BJ (cell line): ENCODE measurements around the gene BTBD3. TPM values are rescaled to one million over a fixed set of nuclear protein-coding genes. Genes with fewer than 3 reads are reported as not detected.

ENCODE experiments used
- CTCF ChIA-PET: fragments of 350-600 bp; formaldehyde crosslinking; extraction: SDS; loops from one replicate; lab custom pipeline; 2021; ENCODE audit warnings: antibody characterized with exemption, inconsistent platforms; lab: Yijun Ruan, JAX
- POLR2A ChIA-PET: fragments of 300-600 bp; sonication (Branson Sonifier 250); formaldehyde crosslinking; extraction: SDS; loops from one replicate; lab custom pipeline; 2021; ENCODE audit warnings: antibody characterized with exemption; lab: Charles Lee
- DNase-seq: peaks from one replicate; pipeline ENCODE4 v3.0.0-alpha.2; 2011; ENCODE audit warnings: low read depth
- H3K27me3 ChIP-seq: 2 replicates; pipeline ENCODE4 v1.6.0; 2011; ENCODE audit warnings: low read length; ENCODE audit not compliant: control insufficient read depth, insufficient read depth
- H3K36me3 ChIP-seq: 2 replicates; pipeline ENCODE4 v1.5.1; 2011; ENCODE audit warnings: low read length; ENCODE audit not compliant: control insufficient read depth, insufficient read depth
- H3K4me3 ChIP-seq: 2 replicates; pipeline ENCODE4 v1.5.1; 2011; ENCODE audit warnings: low read depth, mild to moderate bottlenecking, control low read depth, low read length
- polyA plus RNA-seq: library from polyadenylated mRNA; depleted of rRNA; stranded (reverse); fragments of >200 nt; gene quantifications from 2 replicates; pipeline ENCODE4 v1.2.3, GENCODE V29; 2011
- TF ChIP-seq, protein P1 (sequence below): IDR thresholded peaks from 2 replicates; pipeline ENCODE4 v1.5.1; 2011; ENCODE audit warnings: low read depth, mild to moderate bottlenecking, control low read depth, inconsistent platforms, low read length, moderate library complexity; ENCODE audit not compliant: insufficient read depth

The BTBD3 gene
- polyA plus RNA-seq, 1 experiment = 21.3 TPM

DNA sequence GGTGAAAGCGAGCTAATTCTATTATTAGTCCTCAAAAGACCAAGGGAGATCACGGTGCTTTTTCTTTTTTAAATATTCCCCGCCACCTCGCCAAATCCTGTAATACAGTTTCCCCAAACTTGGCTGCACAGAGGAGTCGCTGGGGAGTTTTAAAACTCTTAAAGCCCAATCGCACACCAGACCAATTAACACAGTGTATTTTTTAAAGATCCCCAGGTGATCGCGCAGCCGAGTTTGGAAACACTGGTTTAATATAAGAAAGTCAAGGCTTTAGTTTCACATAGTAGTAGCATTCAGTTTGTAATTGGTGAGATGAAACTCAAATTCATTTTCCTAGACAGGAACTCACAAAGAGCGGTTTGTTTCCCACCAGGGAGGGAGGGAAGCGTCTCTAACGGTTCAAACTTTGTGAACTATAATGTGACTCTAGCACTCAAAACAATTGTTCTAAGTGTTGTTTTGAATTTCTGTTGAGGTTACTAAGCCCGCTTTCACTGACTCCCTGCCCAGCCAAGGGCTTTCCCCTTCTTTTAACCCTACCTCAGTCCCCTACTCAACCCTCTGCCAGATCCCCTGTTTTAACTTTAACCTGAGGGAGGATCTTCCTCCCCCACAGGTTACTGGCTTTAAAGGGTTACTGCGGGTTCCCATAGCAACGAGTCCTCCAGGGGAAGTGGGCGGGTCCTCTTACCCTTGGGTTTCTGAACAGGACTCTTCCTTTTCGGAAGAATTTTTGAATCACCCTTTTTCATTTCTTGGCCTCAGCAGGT is 25.7 kb upstream of the BTBD3 start:
- ChIA-PET POLR2A (no interaction called here), CTCF (interaction anchor here (0.6 kb wide), 2 partner anchors 192 to 218 kb away, joined by 3 to 4 read pairs; no protein-coding TSS in a partner anchor)
- no peaks in the 10 kb centered on the region for H3K27me3 ChIP-seq
- H3K4me3 ChIP-seq = peak overlapping the region; percentile 56
- TF ChIP-seq, protein P1, sequence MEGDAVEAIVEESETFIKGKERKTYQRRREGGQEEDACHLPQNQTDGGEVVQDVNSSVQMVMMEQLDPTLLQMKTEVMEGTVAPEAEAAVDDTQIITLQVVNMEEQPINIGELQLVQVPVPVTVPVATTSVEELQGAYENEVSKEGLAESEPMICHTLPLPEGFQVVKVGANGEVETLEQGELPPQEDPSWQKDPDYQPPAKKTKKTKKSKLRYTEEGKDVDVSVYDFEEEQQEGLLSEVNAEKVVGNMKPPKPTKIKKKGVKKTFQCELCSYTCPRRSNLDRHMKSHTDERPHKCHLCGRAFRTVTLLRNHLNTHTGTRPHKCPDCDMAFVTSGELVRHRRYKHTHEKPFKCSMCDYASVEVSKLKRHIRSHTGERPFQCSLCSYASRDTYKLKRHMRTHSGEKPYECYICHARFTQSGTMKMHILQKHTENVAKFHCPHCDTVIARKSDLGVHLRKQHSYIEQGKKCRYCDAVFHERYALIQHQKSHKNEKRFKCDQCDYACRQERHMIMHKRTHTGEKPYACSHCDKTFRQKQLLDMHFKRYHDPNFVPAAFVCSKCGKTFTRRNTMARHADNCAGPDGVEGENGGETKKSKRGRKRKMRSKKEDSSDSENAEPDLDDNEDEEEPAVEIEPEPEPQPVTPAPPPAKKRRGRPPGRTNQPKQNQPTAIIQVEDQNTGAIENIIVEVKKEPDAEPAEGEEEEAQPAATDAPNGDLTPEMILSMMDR = no peak
- no peaks in the 10 kb centered on the region for H3K36me3 ChIP-seq
- DNase-seq = no peak

DNA sequence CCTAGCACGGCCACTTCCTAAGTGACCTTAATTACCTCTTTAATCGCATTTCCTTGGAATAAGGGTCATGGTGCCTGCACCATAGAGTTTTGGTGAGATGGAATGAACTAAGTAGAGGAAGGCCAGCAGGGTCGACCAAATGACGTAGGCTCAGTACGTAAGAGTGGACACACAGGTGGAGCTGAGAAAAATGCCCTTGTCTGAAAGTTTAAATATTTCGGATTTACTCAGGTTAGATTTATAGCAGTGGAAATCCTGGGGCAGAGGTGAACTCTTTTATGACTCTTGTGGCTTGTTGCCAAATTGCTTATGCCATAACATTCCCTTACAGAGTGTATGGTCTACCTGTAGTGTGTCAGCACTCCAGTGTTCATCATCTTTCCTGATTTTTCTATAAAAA is 23.6 kb upstream of the BTBD3 start:
- no peaks in the 10 kb centered on the region for H3K27me3 ChIP-seq
- no peak for DNase-seq
- POLR2A ChIA-PET = no interaction called here
- TF ChIP-seq, protein P1 = no peak
- CTCF ChIA-PET = no interaction called here
- no peak overlapping the region for H3K4me3 ChIP-seq
- H3K36me3 ChIP-seq = no peaks in the 10 kb centered on the region

DNA sequence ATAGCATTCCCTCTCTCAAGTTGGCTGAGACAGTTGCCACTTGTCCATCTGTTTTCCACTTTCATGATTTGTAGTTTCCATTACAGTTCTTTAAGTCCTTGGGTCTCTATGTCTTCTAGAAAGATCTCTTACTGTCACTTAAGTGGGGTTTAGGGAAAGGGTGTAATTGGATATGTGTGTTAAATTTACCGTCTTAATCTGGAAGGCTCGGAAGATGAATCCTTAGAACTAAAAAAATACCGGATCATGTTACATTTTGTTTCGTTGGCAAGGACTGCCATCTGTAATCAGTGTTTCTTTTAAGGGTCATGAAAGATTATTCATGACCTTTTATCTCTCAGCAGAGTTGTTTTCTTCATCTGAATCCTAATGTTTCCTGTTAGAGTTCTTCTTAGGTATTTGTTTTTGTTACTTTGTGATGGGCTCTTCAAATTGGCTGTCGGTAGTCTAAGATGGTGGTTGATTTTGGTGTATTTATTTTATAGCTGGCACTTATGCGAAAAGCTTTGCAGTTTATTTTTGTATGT is 21.8 kb upstream of the BTBD3 start:
- CTCF ChIA-PET = no interaction called here
- no peaks in the 10 kb centered on the region for H3K36me3 ChIP-seq
- H3K4me3 ChIP-seq = no peak overlapping the region
- TF ChIP-seq, protein P1 = no peak
- H3K27me3 ChIP-seq = no peaks in the 10 kb centered on the region
- no peak for DNase-seq
- POLR2A ChIA-PET = interaction anchor here (0.7 kb wide), 1 partner anchor 1922 kb away, joined by 5 read pairs; no protein-coding TSS in a partner anchor

DNA sequence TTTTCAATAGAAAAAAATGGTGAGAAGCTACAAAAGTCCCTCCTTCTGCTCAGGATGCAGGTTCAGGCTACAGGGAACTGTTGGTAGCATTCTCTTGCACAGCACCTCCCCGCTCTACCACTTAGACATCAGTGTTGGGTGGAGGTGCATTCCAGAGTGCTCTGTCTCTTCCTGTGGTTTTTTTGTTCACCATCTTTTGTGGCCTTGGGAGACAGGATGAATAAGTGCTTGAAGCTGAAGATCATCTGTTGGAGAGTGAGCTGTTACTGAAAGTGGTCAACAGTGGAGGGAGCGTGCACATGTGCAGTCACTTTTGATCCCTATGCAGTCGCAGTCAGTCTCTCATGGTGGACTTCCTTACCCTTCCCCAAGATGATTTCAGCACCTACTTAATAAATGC is 16.6 kb upstream of the BTBD3 start:
- Histone ChIP-seq H3K27me3 (no peaks in the 10 kb centered on the region), H3K36me3 (no peaks in the 10 kb centered on the region), H3K4me3 (no peak overlapping the region)
- CTCF ChIA-PET = interaction anchor here (0.6 to 0.7 kb wide), 2 partner anchors 12 to 180 kb away, joined by 3 read pairs; no protein-coding TSS in a partner anchor
- peak; percentile 58 for DNase-seq
- TF ChIP-seq, protein P1 = no peak
- POLR2A ChIA-PET = no interaction called here

DNA sequence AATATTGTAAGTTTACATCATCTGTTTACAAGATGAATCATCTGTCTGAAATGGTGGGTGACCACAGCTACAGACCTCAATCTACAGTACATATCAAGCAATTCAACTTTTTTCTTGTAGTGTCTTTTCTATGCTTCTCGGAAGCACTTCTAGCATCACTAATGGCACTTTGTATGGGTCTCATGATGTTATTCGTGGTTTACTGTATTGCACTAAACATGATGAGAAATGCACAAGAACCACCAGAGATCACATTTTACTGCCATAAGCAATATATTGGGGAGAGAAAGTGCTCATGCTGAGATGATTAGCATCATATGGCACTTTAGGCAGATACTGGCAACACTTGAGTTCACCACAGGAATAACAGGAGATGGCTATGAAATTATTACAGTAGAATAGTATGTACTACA is 15.4 kb upstream of the BTBD3 start:
- Histone ChIP-seq H3K36me3 (no peaks in the 10 kb centered on the region), H3K4me3 (no peak overlapping the region), H3K27me3 (no peaks in the 10 kb centered on the region)
- ChIA-PET POLR2A (no interaction called here), CTCF (no interaction called here)
- TF ChIP-seq, protein P1 = no peak
- DNase-seq = no peak
